HG03060 (cell line): Measurements from ENCODE around the gene SH3PXD2B.

Experiments
- ATAC-seq: cut with Tn5 transposase; IDR thresholded peaks from one replicate; pipeline ENCODE4 v1.9.1; 2021; ENCODE audit warnings: low read depth, moderate number of reproducible peaks; ENCODE audit not compliant: unreplicated experiment

The SH3PXD2B gene

GRCh38 chr5:172281346-172281745, 173.0 kb downstream of the SH3PXD2B start:
- ATAC-seq: no peak

GRCh38 chr5:172280929-172281328, 173.4 kb downstream of the SH3PXD2B start:
- ATAC-seq: no peak

GRCh38 chr5:172280317-172280716, 174.0 kb downstream of the SH3PXD2B start:
- no peak for ATAC-seq

- no peak for ATAC-seq
Observed at GRCh38 chr5:172278356-172278755, 176.0 kb downstream of the SH3PXD2B start.

- no peak for ATAC-seq
Observed at GRCh38 chr5:172276214-172276613, 178.1 kb downstream of the SH3PXD2B start.
